ENCODE results near the gene PLXNA1.

Gene PLXNA1

DNA sequence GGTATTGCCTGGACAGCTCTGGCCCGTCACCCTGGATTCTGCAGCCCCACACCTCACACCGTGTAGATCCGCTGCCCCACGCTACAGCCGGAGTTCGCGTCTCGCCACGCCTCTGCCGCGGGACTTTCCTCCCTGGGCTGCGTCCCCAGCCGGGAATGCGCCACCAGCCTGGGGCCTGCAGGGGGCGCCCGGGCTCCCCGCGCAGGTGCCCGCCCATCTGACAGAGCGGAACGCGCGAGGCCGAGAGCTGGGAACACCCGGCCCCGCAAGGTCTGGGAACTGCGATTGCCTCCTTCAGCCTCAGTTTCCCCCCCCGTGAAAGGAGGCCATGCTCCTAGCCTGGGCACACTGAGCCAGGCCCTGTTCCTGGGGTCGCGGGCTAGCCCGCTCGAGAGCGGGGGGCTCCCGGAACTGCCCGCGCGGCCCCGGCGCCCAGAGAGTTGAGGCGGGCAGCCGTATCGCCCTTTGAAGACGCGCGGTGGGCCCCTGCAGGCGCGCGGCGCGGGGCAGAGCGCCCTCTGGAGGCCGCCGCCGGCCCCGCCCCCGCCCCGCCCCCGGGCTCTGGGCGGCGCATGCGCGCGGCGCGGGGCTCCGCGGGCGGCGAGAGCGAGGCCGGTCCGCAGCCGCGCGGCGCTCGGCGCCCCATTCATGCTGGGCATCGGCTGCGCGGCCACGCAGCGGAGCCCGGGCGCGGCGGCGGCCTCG, at the start of gene PLXNA1:
Gene PLXNA1 (plus strand): TSS at position 645 of the 705 bp plus-strand sequence. CDS start 5,479 bp downstream, outside the sequence.
- Histone ChIP-seq H3K27me3 (ENCODE audit: insufficient read depth, poor library complexity, severe bottlenecking) (no peaks in the 10 kb centered on the region), H3K27ac (ENCODE audit: poor library complexity, severe bottlenecking) (peak within 1 kb of the TSS; percentile 65), H3K4me3 (ENCODE audit: severe bottlenecking) (peak within 1 kb of the TSS; percentile 75), H3K36me3 (ENCODE audit: low read depth) (peaks cover 5% of the 10 kb centered on the region; the same call in 1 of the 2 replicates), H3K4me1 (ENCODE audit: insufficient read depth, poor library complexity, severe bottlenecking) (peaks cover 5% of the 10 kb centered on the region), H3K9me3 (ENCODE audit: severe bottlenecking) (no peaks in the 10 kb centered on the region)
- ATAC-seq (ENCODE audit: low read depth) (peak; percentile 55), DNase-seq (ENCODE audit: low spot score) (no peak)
- TF ChIP-seq, protein P1, sequence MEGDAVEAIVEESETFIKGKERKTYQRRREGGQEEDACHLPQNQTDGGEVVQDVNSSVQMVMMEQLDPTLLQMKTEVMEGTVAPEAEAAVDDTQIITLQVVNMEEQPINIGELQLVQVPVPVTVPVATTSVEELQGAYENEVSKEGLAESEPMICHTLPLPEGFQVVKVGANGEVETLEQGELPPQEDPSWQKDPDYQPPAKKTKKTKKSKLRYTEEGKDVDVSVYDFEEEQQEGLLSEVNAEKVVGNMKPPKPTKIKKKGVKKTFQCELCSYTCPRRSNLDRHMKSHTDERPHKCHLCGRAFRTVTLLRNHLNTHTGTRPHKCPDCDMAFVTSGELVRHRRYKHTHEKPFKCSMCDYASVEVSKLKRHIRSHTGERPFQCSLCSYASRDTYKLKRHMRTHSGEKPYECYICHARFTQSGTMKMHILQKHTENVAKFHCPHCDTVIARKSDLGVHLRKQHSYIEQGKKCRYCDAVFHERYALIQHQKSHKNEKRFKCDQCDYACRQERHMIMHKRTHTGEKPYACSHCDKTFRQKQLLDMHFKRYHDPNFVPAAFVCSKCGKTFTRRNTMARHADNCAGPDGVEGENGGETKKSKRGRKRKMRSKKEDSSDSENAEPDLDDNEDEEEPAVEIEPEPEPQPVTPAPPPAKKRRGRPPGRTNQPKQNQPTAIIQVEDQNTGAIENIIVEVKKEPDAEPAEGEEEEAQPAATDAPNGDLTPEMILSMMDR (IDR thresholded peaks at IDR 0.05; ENCODE audit: poor library complexity, severe bottlenecking) = peak; percentile 97

DNA sequence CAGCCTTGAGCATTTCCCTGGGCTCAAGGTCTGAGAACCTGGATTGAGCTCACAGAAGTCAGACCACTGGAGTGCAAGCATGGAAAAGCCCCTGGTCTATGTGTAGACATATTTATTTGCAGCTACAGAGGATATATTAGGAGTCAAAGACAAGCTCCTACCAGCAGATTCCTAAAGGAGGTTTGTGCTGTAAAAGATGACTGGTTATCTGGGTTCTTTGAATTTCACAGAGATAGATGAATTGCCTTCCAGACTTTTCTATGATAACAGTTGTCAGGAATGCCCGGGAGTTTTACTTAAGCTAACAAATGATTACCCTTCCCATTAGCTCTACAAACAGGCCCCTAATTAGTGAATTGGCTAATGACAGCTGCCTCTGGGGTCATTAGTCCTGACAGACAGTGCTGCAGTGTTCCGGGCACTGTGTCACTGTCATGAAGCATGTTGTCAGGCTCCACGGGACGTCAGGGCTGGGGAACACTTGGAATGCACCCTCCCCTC, 48.8 kb upstream of the PLXNA1 start:
- H3K4me1 ChIP-seq (ENCODE audit: insufficient read depth, poor library complexity, severe bottlenecking) = peaks cover 10% of the 10 kb centered on the region
- H3K4me3 ChIP-seq (ENCODE audit: severe bottlenecking) = no peak overlapping the region
- H3K9me3 ChIP-seq (ENCODE audit: severe bottlenecking) = no peaks in the 10 kb centered on the region
- no peaks in the 10 kb centered on the region for H3K36me3 ChIP-seq (ENCODE audit: low read depth)
- DNase-seq (ENCODE audit: low spot score) (no peak), ATAC-seq (ENCODE audit: low read depth) (no peak)
- TF ChIP-seq, protein P1 (IDR thresholded peaks at IDR 0.05; ENCODE audit: poor library complexity, severe bottlenecking) = no peak
- H3K27ac ChIP-seq (ENCODE audit: poor library complexity, severe bottlenecking) = no peak overlapping the region
- H3K27me3 ChIP-seq (ENCODE audit: insufficient read depth, poor library complexity, severe bottlenecking) = no peaks in the 10 kb centered on the region

DNA sequence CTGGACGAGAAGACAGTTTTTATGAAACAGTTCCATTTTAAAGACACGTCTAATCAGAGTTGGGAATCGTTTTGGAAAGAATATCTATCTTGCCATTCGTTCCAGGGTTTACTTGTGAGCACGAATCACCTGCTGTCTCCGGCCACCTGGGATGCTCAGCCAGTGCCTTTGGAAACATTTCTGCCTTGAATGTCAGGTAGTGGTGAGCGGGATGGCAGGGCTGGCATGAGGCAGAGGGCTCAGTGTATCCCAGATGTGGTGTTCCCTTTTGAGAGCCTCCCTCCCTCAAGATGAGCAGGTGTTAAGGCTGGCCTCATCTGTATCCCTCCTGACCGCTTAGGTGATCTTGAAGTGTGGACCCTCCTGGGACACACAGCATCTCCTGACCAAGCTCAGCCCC, 47.9 kb upstream of the PLXNA1 start:
- DNase-seq (ENCODE audit: low spot score) (no peak), ATAC-seq (ENCODE audit: low read depth) (no peak)
- Histone ChIP-seq H3K4me1 (ENCODE audit: insufficient read depth, poor library complexity, severe bottlenecking) (peaks cover 10% of the 10 kb centered on the region), H3K27ac (ENCODE audit: poor library complexity, severe bottlenecking) (no peak overlapping the region), H3K9me3 (ENCODE audit: severe bottlenecking) (no peaks in the 10 kb centered on the region), H3K36me3 (ENCODE audit: low read depth) (no peaks in the 10 kb centered on the region), H3K27me3 (ENCODE audit: insufficient read depth, poor library complexity, severe bottlenecking) (no peaks in the 10 kb centered on the region), H3K4me3 (ENCODE audit: severe bottlenecking) (no peak overlapping the region)
- TF ChIP-seq, protein P1 (IDR thresholded peaks at IDR 0.05; ENCODE audit: poor library complexity, severe bottlenecking) = no peak

DNA sequence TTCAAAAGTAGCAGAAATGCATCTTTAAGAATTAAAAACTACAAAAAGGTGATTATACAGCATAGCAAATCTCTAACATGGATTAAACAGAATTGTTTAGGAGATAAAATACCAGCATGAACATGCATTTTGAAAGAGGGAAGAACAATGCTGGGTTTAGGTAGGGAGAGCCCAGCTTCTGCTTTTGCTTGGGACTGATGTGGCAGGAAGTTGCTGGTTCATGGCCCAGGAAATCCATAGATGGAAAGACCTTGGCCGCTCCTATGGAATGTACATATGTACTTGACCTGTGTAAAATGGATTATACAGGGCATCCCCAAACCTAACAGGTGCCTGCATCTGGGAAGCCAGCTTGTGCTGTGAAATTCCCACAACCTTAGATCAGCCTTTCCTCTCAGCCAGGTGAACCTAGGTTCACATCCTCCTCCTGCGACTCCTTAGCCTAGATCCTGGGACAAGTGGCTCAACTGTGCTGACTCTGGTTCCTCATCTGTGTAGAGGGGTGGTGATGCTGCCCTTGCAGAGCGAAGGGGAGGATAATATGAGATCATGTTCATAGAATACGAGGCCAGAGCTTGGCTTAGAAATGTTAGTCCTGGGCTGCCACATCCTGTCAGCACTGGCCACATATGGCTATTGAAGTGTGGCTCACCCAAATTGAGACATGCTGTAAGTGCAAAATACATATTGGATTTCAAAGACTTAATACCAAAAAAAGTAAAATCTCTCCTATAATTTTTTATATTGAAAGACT, 47.0 kb upstream of the PLXNA1 start:
- Histone ChIP-seq H3K27me3 (ENCODE audit: insufficient read depth, poor library complexity, severe bottlenecking) (no peaks in the 10 kb centered on the region), H3K27ac (ENCODE audit: poor library complexity, severe bottlenecking) (no peak overlapping the region), H3K36me3 (ENCODE audit: low read depth) (no peaks in the 10 kb centered on the region), H3K9me3 (ENCODE audit: severe bottlenecking) (no peaks in the 10 kb centered on the region), H3K4me3 (ENCODE audit: severe bottlenecking) (no peak overlapping the region), H3K4me1 (ENCODE audit: insufficient read depth, poor library complexity, severe bottlenecking) (peaks cover 10% of the 10 kb centered on the region)
- DNase-seq (ENCODE audit: low spot score) (peak; percentile 4), ATAC-seq (ENCODE audit: low read depth) (no peak)
- TF ChIP-seq, protein P1 (IDR thresholded peaks at IDR 0.05; ENCODE audit: poor library complexity, severe bottlenecking) = no peak

Data from RWPE2 (cell line).